ENCODE results near the gene MSS51.

- TF ChIP-seq CTCF (conservative IDR thresholded peaks at IDR 0.05) = no peak
- no peak for TF ChIP-seq ZFX (IDR thresholded peaks at IDR 0.05)
These were observed 11.1 kb upstream of the MSS51 start for GRCh38 chr10:73444457-73444856.
